HepG2 (cell line): ENCODE results near the gene HMGB2. TPM values are rescaled to one million over a fixed set of nuclear protein-coding genes. Genes with fewer than 3 reads are reported as not detected.

Experiments
- ATAC-seq: fragments of 200-7000 bp; cut with Tn5 transposase; 3 replicates; pipeline ENCODE4 v1.9.1; 2020; ENCODE audit warnings: mild to moderate bottlenecking, moderate library complexity
- BruUV-seq: library from RNA; stranded (reverse); fragments of 400-500 nt; replicated peaks from 2 replicates; lab custom pipeline; 2021; lab: Mats Ljungman, UMichigan
- CTCF ChIA-PET: fragments of 300-600 bp; formaldehyde crosslinking; extraction: SDS; loops from one replicate; lab custom pipeline; 2021; ENCODE audit warnings: low total read pairs, inconsistent platforms, low intra/inter-chr PET ratio; lab: Yijun Ruan, JAX
- POLR2A ChIA-PET: fragments of 350-600 bp; sonication (Branson Sonifier 250); formaldehyde crosslinking; loops from one replicate; lab custom pipeline; 2020; ENCODE audit warnings: antibody characterized with exemption, inconsistent platforms; lab: Yijun Ruan, JAX
- DNase-seq: peaks from one replicate; pipeline ENCODE4 v3.0.0-alpha.2; 2015; ENCODE audit warnings: low spot score
- FAIRE-seq: peaks from 3 replicates; lab custom pipeline; 2011; peaks lifted over from hg19 to GRCh38; lab: Jason Lieb, UNC
- H2AFZ ChIP-seq: one replicate; pipeline ENCODE4 v1.6.1; 2011; ENCODE audit warnings: low read length, inconsistent platforms
- H3K27ac ChIP-seq: fragments of 300-600 bp; 3 replicates; pipeline ENCODE4 v1.8.0; 2011; ENCODE audit warnings: mixed run types, mild to moderate bottlenecking, mixed read lengths, low read length, inconsistent platforms; ENCODE audit not compliant: insufficient read depth; ENCODE audit errors: extremely low read length
- H3K27me3 ChIP-seq, 2 experiments: fragments of 200-600 bp in 1 of 2; 2 replicates in 1 of 2; 3 replicates in 1 of 2; pipeline versions ENCODE4 v1.6.0 to v1.8.0; 2011; ENCODE audit warnings: low read length in 2 of 2, mild to moderate bottlenecking in 2 of 2, moderate library complexity in 2 of 2, inconsistent platforms in 1 of 2; ENCODE audit not compliant: insufficient read depth in 2 of 2, control insufficient read depth in 1 of 2
- H3K36me3 ChIP-seq, 2 experiments: fragments of 200-600 bp in 1 of 2; replicated peaks in 1 of 2; 2 replicates in 1 of 2; 3 replicates in 1 of 2; pipeline versions ENCODE4 v1.5.1 to v1.8.0; 2011; ENCODE audit warnings: low read length in 2 of 2, inconsistent platforms in 1 of 2; ENCODE audit not compliant: insufficient read depth in 2 of 2, control insufficient read depth in 1 of 2
- H3K4me1 ChIP-seq: 2 replicates; pipeline ENCODE4 v1.5.1; 2012; ENCODE audit warnings: low read length, inconsistent platforms; ENCODE audit not compliant: insufficient read depth
- H3K4me2 ChIP-seq: 2 replicates; pipeline ENCODE4 v1.6.0; 2011; ENCODE audit warnings: low read depth, low read length, inconsistent platforms
- H3K4me3 ChIP-seq, 3 experiments: fragments of 200-600 bp in 1 of 3; sonication (generic), shearing (Covaris generic) in 1 of 3; replicated peaks in 1 of 3; 2 replicates each; pipeline ENCODE4 v1.5.1; 2011 to 2016; ENCODE audit warnings: low read length in 3 of 3, inconsistent platforms in 2 of 3, low read depth in 2 of 3, mild to moderate bottlenecking in 2 of 3, control low read depth in 1 of 3, mixed read lengths in 1 of 3; ENCODE audit not compliant: insufficient read depth in 1 of 3
- H3K79me2 ChIP-seq: one replicate; pipeline ENCODE4 v1.6.1; 2011; ENCODE audit warnings: low read length, inconsistent platforms; ENCODE audit not compliant: insufficient read depth
- H3K9ac ChIP-seq: 2 replicates; pipeline ENCODE4 v1.6.0; 2011; ENCODE audit warnings: mild to moderate bottlenecking, low read depth, low read length, inconsistent platforms; ENCODE audit not compliant: insufficient read depth
- H3K9me3 ChIP-seq: 2 replicates; pipeline ENCODE4 v1.5.1; 2012; ENCODE audit warnings: mild to moderate bottlenecking, low read length
- H4K20me1 ChIP-seq: 2 replicates; pipeline ENCODE4 v1.6.0; 2011; ENCODE audit warnings: inconsistent platforms, mild to moderate bottlenecking, low read length, moderate library complexity; ENCODE audit not compliant: insufficient read depth
- CTCF ChIP-seq: sonication (generic); formaldehyde crosslinking; IDR thresholded peaks from 2 replicates; pipeline ENCODE4 v1.5.0; 2020; ENCODE audit warnings: mild to moderate bottlenecking, missing genetic modification reagents, moderate library complexity
- NFIC ChIP-seq: IDR thresholded peaks from 2 replicates; pipeline ENCODE4 v1.6.1; 2012; ENCODE audit warnings: mild to moderate bottlenecking, low read length, inconsistent platforms
- SMC3 ChIP-seq: IDR thresholded peaks from 2 replicates; pipeline ENCODE4 v1.6.1; 2011; ENCODE audit warnings: low read length, improper control_type of control experiment
- TRIM24 ChIP-seq: sonication (generic); formaldehyde crosslinking; IDR thresholded peaks from 2 replicates; pipeline ENCODE4 v1.8.0; 2022; ENCODE audit warnings: mild to moderate bottlenecking, missing genetic modification reagents
- WGBS: methylation state at CpG from one replicate; pipeline ENCODE4 v1.1.6; 2017; ENCODE audit warnings: low lambda C conversion rate; 5-methylcytosine and 5-hydroxymethylcytosine counted together
- in situ Hi-C: cut with HindIII; loops from 2 replicates; pipeline ENCODE4 v1.10.0; 2017; ENCODE audit warnings: low pct_unique_long_range_greater_than_20kb; ENCODE audit not compliant: extremely low pct_ligation_motif_present
- intact Hi-C: fragments of 100-400 bp; cut with micrococcal nuclease; formaldehyde crosslinking; loops from one replicate; pipeline ENCODE4 v1.10.0; 2022; ENCODE audit not compliant: unreplicated experiment
- polyA plus RNA-seq, 8 experiments: library from polyadenylated mRNA; depleted of rRNA in 3 of 8; stranded (reverse) in 7 of 8; unstranded in 1 of 8; fragments of >200 nt; fragmentation: Illumina TruSeq in 4 of 8; extraction: Trizol in 4 of 8; gene quantifications; 2 replicates each; pipeline versions ENCODE4 v1.2.1 to v1.2.3, GENCODE V29; 2011 to 2016; ENCODE audit warnings: low read depth in 4 of 8, missing spikeins in 1 of 8, mixed read lengths in 1 of 8; ENCODE audit not compliant: insufficient read depth in 1 of 8
- total RNA-seq, 5 experiments: library from RNA; depleted of rRNA; stranded (reverse); fragments of >200 nt; fragmentation: Illumina TruSeq; extraction: Trizol; gene quantifications; 2 replicates each; pipeline ENCODE4 v1.2.3, GENCODE V29; 2016; ENCODE audit warnings: low read depth in 1 of 5
- TF ChIP-seq, protein P1 (sequence below): sonication (generic); formaldehyde crosslinking; IDR thresholded peaks from 2 replicates; pipeline ENCODE4 v1.4.0; 2020; ENCODE audit warnings: mild to moderate bottlenecking, missing genetic modification reagents

Gene HMGB2
- total and polyA plus RNA-seq, 2 of the 13 experiments (the other 11 are each of a cell fraction or from before 2014, with no cell fraction given), result 90.5 to 332 TPM

GRCh38 chr4:173360587-173361221 lies 26.5 kb upstream of the HMGB2 start:
- Histone ChIP-seq H3K4me1 (no peaks in the 10 kb centered on the region), H4K20me1 (no peaks in the 10 kb centered on the region), H3K27me3 (no peaks in the 10 kb centered on the region; a peak in 1 of 5 replicates), H3K27ac (no peak overlapping the region), H3K4me2 (0 out of 2 replicates have a peak overlapping the region, but pooled peaks have one; percentile 15), H3K9me3 (no peaks in the 10 kb centered on the region), H3K9ac (no peak overlapping the region), H2AFZ (no peak overlapping the region), H3K4me3 (no peak overlapping the region), H3K36me3 (no peaks in the 10 kb centered on the region), H3K79me2 (no peaks in the 10 kb centered on the region)
- peak; percentile 82 for ATAC-seq
- ChIA-PET CTCF (interaction anchor here (2.1 kb wide), 1 partner anchor 42 kb away, joined by 8 read pairs; no protein-coding TSS in a partner anchor), POLR2A (interaction anchor here (0.6 kb wide), 1 partner anchor 10 kb away, joined by 3 read pairs; the partner anchor contains the start of gene SAP30)
- TF ChIP-seq TRIM24 (CRISPR knock-in tag), result no peak
- TF ChIP-seq CTCF (CRISPR knock-in tag), result peak; percentile 30
- peak; percentile 12; the same call in 1 of the 2 replicates for TF ChIP-seq SMC3
- no peak for TF ChIP-seq NFIC
- TF ChIP-seq, protein P1, sequence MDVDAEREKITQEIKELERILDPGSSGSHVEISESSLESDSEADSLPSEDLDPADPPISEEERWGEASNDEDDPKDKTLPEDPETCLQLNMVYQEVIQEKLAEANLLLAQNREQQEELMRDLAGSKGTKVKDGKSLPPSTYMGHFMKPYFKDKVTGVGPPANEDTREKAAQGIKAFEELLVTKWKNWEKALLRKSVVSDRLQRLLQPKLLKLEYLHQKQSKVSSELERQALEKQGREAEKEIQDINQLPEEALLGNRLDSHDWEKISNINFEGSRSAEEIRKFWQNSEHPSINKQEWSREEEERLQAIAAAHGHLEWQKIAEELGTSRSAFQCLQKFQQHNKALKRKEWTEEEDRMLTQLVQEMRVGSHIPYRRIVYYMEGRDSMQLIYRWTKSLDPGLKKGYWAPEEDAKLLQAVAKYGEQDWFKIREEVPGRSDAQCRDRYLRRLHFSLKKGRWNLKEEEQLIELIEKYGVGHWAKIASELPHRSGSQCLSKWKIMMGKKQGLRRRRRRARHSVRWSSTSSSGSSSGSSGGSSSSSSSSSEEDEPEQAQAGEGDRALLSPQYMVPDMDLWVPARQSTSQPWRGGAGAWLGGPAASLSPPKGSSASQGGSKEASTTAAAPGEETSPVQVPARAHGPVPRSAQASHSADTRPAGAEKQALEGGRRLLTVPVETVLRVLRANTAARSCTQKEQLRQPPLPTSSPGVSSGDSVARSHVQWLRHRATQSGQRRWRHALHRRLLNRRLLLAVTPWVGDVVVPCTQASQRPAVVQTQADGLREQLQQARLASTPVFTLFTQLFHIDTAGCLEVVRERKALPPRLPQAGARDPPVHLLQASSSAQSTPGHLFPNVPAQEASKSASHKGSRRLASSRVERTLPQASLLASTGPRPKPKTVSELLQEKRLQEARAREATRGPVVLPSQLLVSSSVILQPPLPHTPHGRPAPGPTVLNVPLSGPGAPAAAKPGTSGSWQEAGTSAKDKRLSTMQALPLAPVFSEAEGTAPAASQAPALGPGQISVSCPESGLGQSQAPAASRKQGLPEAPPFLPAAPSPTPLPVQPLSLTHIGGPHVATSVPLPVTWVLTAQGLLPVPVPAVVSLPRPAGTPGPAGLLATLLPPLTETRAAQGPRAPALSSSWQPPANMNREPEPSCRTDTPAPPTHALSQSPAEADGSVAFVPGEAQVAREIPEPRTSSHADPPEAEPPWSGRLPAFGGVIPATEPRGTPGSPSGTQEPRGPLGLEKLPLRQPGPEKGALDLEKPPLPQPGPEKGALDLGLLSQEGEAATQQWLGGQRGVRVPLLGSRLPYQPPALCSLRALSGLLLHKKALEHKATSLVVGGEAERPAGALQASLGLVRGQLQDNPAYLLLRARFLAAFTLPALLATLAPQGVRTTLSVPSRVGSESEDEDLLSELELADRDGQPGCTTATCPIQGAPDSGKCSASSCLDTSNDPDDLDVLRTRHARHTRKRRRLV (CRISPR knock-in tag), result no peak
- BruUV-seq, result no TSS peak
- no peak for DNase-seq
- peak; percentile 48 for FAIRE-seq
- intact Hi-C loops (loop anchor here (1.0 to 2.0 kb wide), 2 partner anchors 41 to 72 kb away; no protein-coding TSS in a partner anchor), in situ Hi-C loops (no loop called here)
- 15% methylated on average over 5 of the region's 5 CpGs for WGBS
